Measurements from ENCODE around the gene CALN1.

DNA sequence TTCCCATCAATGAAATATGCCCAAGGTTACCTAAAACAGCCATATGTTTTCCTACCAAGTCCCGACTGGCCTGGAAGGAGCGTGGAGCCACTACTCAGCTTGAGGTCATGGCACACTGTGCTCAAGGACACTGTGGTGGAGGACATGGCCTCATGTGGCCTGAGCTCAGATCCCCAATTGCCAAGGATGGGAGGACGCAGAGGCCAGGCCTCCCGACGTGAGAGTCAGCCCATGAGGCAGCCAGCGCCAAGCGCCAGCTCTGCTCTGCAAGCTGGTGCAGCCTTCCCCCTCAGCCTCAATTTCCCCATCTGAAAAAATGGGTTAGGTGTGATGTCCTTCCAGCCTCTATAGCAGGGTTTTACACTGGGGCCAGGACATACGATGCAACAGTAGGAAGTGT lies 302.6 kb downstream of the CALN1 start:
- TF ChIP-seq, protein P1, sequence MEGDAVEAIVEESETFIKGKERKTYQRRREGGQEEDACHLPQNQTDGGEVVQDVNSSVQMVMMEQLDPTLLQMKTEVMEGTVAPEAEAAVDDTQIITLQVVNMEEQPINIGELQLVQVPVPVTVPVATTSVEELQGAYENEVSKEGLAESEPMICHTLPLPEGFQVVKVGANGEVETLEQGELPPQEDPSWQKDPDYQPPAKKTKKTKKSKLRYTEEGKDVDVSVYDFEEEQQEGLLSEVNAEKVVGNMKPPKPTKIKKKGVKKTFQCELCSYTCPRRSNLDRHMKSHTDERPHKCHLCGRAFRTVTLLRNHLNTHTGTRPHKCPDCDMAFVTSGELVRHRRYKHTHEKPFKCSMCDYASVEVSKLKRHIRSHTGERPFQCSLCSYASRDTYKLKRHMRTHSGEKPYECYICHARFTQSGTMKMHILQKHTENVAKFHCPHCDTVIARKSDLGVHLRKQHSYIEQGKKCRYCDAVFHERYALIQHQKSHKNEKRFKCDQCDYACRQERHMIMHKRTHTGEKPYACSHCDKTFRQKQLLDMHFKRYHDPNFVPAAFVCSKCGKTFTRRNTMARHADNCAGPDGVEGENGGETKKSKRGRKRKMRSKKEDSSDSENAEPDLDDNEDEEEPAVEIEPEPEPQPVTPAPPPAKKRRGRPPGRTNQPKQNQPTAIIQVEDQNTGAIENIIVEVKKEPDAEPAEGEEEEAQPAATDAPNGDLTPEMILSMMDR (optimal IDR thresholded peaks at IDR 0.05 in 1 of 3, IDR thresholded peaks at IDR 0.05 in 1 of 3, conservative IDR thresholded peaks at IDR 0.05 in 1 of 3; ENCODE audit: extremely low read depth in 1 of 3, insufficient read depth in 2 of 3, low read length in 3 of 3) = no peak
- no peak for TF ChIP-seq EZH2 (IDR thresholded peaks at IDR 0.05; ENCODE audit: low read length)
